ENCODE results near the gene ARHGAP9.

- TF ChIP-seq, protein P1, sequence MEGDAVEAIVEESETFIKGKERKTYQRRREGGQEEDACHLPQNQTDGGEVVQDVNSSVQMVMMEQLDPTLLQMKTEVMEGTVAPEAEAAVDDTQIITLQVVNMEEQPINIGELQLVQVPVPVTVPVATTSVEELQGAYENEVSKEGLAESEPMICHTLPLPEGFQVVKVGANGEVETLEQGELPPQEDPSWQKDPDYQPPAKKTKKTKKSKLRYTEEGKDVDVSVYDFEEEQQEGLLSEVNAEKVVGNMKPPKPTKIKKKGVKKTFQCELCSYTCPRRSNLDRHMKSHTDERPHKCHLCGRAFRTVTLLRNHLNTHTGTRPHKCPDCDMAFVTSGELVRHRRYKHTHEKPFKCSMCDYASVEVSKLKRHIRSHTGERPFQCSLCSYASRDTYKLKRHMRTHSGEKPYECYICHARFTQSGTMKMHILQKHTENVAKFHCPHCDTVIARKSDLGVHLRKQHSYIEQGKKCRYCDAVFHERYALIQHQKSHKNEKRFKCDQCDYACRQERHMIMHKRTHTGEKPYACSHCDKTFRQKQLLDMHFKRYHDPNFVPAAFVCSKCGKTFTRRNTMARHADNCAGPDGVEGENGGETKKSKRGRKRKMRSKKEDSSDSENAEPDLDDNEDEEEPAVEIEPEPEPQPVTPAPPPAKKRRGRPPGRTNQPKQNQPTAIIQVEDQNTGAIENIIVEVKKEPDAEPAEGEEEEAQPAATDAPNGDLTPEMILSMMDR (IDR thresholded peaks at IDR 0.05; ENCODE audit: control extremely low read depth in 1 of 3, insufficient read depth in 1 of 3, low read depth in 1 of 3, low read length in 3 of 3): no peak
- TF ChIP-seq BRCA1 (IDR thresholded peaks at IDR 0.05; ENCODE audit: low read depth, low read length) (no peak), YY1 (IDR thresholded peaks at IDR 0.05; ENCODE audit: low read depth, low read length) (no peak), EP300 (IDR thresholded peaks at IDR 0.05; ENCODE audit: borderline replicate concordance in 1 of 2, low read depth in 2 of 2, low read length in 2 of 2) (no peak), E2F6 (IDR thresholded peaks at IDR 0.05) (no peak), TAF7 (optimal IDR thresholded peaks at IDR 0.05; ENCODE audit: borderline replicate concordance, low read depth, low read length) (no peak), SP1 (IDR thresholded peaks at IDR 0.05; ENCODE audit: low read depth, low read length) (no peak), FOSL1 (IDR thresholded peaks at IDR 0.05; ENCODE audit: insufficient read depth, low read depth, low read length) (no peak), NRF1 (IDR thresholded peaks at IDR 0.05; ENCODE audit: low read depth, low read length) (no peak), HDAC2 (IDR thresholded peaks at IDR 0.05; ENCODE audit: borderline replicate concordance in 1 of 2, low read depth in 2 of 2, low read length in 2 of 2) (no peak), GABPA (IDR thresholded peaks at IDR 0.05; ENCODE audit: borderline replicate concordance, insufficient read depth, low read length) (no peak)
Measured at GRCh38 chr12:57428965-57429364, 50.7 kb downstream of the ARHGAP9 start.

Data from H1 (cell line).